ENCODE results near the gene SORCS3. TPM values are rescaled to one million over a fixed set of nuclear protein-coding genes. Genes with fewer than 3 reads are reported as not detected.

Gene SORCS3
- total RNA-seq, 1 donor from 2014 or later: 4.2 TPM

DNA sequence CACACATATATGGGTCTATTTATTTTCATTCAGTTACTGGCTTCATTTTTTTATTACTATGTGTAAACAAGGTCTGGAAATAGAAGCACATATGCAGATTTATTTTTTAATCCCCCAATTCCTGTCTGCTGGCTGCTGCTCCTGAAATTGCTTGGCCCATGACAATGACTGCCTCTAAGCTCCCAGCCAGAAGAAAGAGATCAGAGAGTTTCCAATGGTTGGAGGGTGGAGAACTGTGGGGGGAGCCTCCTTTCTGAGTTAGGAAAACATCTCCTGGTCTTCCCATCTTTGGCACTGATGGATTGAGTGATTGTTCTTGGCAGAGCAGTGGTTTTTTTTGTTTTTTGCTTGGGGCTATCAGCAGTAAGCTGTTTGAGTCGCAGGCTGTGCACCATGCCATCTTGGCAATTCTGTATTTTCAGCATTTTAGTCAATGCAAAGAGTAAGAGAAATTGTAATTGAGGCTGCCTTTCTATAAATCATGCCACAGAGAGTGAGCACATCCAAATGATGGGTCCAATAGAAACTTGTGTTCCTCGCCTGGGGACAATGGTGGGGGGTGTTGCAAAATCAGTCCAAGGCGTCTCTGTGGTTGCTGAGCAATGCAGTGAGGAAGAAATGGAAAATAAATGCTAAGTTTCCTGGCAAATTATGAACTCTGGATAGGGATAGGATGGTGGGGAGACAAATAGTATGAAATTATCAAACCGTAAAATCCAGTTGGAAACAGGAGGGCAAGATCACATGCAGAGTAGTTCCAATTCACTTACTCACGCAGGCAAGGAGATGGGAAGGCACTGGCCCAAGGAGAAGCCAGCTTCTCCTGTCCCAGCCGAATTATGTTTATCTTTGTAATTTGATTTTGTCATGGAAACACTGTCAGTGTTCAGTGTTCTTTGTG, 382.4 kb downstream of the SORCS3 start:
- H3K27me3 Mint-ChIP-seq: no peaks in the 10 kb centered on the region
- no peak overlapping the region for H3K27ac Mint-ChIP-seq
- TF ChIP-seq, protein P1, sequence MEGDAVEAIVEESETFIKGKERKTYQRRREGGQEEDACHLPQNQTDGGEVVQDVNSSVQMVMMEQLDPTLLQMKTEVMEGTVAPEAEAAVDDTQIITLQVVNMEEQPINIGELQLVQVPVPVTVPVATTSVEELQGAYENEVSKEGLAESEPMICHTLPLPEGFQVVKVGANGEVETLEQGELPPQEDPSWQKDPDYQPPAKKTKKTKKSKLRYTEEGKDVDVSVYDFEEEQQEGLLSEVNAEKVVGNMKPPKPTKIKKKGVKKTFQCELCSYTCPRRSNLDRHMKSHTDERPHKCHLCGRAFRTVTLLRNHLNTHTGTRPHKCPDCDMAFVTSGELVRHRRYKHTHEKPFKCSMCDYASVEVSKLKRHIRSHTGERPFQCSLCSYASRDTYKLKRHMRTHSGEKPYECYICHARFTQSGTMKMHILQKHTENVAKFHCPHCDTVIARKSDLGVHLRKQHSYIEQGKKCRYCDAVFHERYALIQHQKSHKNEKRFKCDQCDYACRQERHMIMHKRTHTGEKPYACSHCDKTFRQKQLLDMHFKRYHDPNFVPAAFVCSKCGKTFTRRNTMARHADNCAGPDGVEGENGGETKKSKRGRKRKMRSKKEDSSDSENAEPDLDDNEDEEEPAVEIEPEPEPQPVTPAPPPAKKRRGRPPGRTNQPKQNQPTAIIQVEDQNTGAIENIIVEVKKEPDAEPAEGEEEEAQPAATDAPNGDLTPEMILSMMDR (conservative IDR thresholded peaks at IDR 0.05): no peak
- no peaks in the 10 kb centered on the region for H3K36me3 Mint-ChIP-seq
- no peaks in the 10 kb centered on the region for H3K9me3 Mint-ChIP-seq
- peaks cover 18% of the 10 kb centered on the region for H3K4me1 Mint-ChIP-seq (ENCODE audit: unreplicated experiment)
- no peak for DNase-seq (ENCODE audit: extremely low spot score, unreplicated experiment)
- no peak overlapping the region for H3K4me3 Mint-ChIP-seq

DNA sequence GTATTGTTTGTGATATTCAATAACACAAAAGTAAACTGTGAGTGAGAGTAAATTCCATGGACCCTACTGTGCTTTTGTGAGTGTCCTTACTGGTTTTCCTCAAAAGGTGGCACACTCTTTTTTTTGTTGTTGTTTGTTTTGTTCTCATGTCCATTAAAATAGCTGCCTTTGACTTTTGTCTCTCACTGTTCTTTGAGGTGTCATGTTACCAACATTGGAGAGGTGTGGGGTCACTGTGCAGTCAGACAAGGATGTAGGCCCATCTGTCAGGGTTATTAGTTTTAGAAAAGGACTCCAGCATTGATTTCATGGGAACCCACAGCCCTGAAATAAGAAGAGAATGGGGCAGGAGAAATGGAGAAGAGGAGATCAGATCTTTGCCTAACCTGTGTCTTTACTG, 383.1 kb downstream of the SORCS3 start:
- no peak for DNase-seq (ENCODE audit: extremely low spot score, unreplicated experiment)
- no peaks in the 10 kb centered on the region for H3K27me3 Mint-ChIP-seq
- no peaks in the 10 kb centered on the region for H3K36me3 Mint-ChIP-seq
- H3K9me3 Mint-ChIP-seq: no peaks in the 10 kb centered on the region
- TF ChIP-seq, protein P1 (conservative IDR thresholded peaks at IDR 0.05): no peak
- no peak overlapping the region for H3K4me3 Mint-ChIP-seq
- no peak overlapping the region for H3K27ac Mint-ChIP-seq
- H3K4me1 Mint-ChIP-seq (ENCODE audit: unreplicated experiment): peaks cover 18% of the 10 kb centered on the region

DNA sequence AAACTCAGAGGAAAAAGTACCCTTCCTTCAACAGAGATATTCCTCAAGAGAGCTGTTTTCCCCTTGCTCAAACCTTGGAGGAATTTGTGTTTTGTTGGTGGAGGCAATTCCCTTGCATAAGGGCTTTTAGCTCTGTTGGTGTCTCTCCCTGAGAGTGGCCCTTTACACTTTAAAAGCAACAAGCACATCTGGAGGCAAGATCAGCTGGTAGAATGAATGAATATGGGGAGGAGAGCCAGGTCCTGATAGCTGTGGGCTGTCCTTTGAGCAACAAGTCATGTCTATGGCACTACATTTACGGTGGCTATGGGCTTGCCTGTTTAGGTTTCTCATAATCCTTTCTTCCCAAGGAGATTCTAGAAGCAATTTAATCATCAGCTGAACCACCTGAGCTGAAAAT, 384.0 kb downstream of the SORCS3 start:
- Mint-ChIP-seq H3K27ac (no peak overlapping the region), H3K27me3 (no peaks in the 10 kb centered on the region), H3K4me1 (ENCODE audit: unreplicated experiment) (peaks cover 18% of the 10 kb centered on the region), H3K4me3 (no peak overlapping the region), H3K36me3 (no peaks in the 10 kb centered on the region), H3K9me3 (no peaks in the 10 kb centered on the region)
- TF ChIP-seq, protein P1 (conservative IDR thresholded peaks at IDR 0.05): no peak
- DNase-seq (ENCODE audit: extremely low spot score, unreplicated experiment): no peak

DNA sequence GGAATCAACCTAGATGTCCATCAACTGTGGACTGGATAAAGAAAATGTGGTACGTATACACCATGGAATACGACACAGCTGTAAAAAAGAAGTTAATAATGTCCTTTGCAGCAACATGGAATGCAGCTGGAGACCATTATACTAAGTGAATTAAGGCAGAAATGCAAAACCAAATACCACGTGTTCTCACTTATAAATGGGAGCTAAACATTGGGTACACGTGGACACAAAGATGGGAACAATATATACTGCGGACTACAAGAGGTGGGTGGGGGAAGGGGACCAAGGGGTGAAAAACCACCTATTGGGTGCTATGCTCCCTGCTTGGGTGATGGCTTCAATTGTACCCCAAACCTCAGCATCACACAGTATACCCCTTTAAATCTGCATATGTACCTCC, 385.5 kb downstream of the SORCS3 start:
- H3K36me3 Mint-ChIP-seq: no peaks in the 10 kb centered on the region
- no peaks in the 10 kb centered on the region for H3K9me3 Mint-ChIP-seq
- no peaks in the 10 kb centered on the region for H3K27me3 Mint-ChIP-seq

DNA sequence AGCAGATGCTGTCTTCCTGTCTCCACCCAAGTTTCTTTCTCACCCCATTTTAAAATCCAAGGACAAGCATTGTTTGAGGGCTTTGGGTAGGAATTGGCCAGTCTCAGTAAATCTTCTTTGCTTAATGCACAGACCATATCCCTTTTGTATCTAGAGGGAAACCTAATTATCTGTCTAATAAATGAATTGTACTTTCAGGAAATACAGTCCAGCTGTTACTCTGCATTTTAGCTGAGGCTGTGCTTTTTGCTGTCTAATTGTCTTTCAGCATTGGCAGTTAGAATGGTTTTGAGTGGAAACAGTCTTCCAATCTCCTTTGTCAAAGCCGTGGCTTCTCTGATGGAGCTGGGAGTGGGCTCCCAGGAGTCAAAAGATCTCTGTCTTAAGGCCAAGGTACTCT, 388.2 kb downstream of the SORCS3 start:
- Mint-ChIP-seq H3K36me3 (no peaks in the 10 kb centered on the region), H3K27me3 (no peaks in the 10 kb centered on the region), H3K27ac (no peak overlapping the region), H3K4me3 (no peak overlapping the region), H3K9me3 (no peaks in the 10 kb centered on the region), H3K4me1 (ENCODE audit: unreplicated experiment) (peaks cover 11% of the 10 kb centered on the region)
- no peak for DNase-seq (ENCODE audit: extremely low spot score, unreplicated experiment)
- TF ChIP-seq, protein P1 (conservative IDR thresholded peaks at IDR 0.05): no peak

More for the DNA sequence above, 385.5 kb downstream of the SORCS3 start:
- Mint-ChIP-seq H3K4me1 (ENCODE audit: unreplicated experiment) (peaks cover 21% of the 10 kb centered on the region), H3K4me3 (no peak overlapping the region), H3K27ac (no peak overlapping the region)
- DNase-seq (ENCODE audit: extremely low spot score, unreplicated experiment): no peak
- TF ChIP-seq, protein P1 (conservative IDR thresholded peaks at IDR 0.05): no peak
